ENCODE measurements around the gene SSTR3. TPM values are rescaled to one million over a fixed set of nuclear protein-coding genes. Genes with fewer than 3 reads are reported as not detected.

SSTR3 gene
- total and polyA plus RNA-seq, 2 of the 13 experiments (the other 11 are each of a cell fraction or from before 2014, with no cell fraction given): 0.08 to 0.64 TPM

GRCh38 chr22:37166675-37167066 lies 45.6 kb downstream of the SSTR3 start (continued):
- TF ChIP-seq HOXA5 (CRISPR knock-in tag; IDR thresholded peaks at IDR 0.05): no peak
- TF ChIP-seq CREB3 (CRISPR knock-in tag; IDR thresholded peaks at IDR 0.05): no peak
- no peak for TF ChIP-seq ZNF329 (CRISPR knock-in tag; IDR thresholded peaks at IDR 0.05; ENCODE audit: low read depth)
- no peak for TF ChIP-seq TOE1 (CRISPR knock-in tag; IDR thresholded peaks at IDR 0.05)
- TF ChIP-seq MXI1 (IDR thresholded peaks at IDR 0.05; ENCODE audit: borderline replicate concordance, low read depth, low read length): peak; percentile 30; the same call in 1 of the 3 replicates
- TF ChIP-seq ZIK1 (CRISPR knock-in tag; IDR thresholded peaks at IDR 0.05; ENCODE audit: borderline replicate concordance, low read depth): no peak
- no peak for TF ChIP-seq HOXA7 (CRISPR knock-in tag; IDR thresholded peaks at IDR 0.05)
- peak; percentile 53 for TF ChIP-seq KDM2A (CRISPR knock-in tag; IDR thresholded peaks at IDR 0.05; ENCODE audit: borderline replicate concordance, low read depth)
- TF ChIP-seq POGZ (CRISPR knock-in tag; IDR thresholded peaks at IDR 0.05): no peak
- no peak; the same call in 1 of the 2 replicates for TF ChIP-seq RARA (CRISPR knock-in tag; IDR thresholded peaks at IDR 0.05)
- no peak for TF ChIP-seq ZNF713 (CRISPR knock-in tag; IDR thresholded peaks at IDR 0.05)
- no peak for TF ChIP-seq POLR2G (IDR thresholded peaks at IDR 0.05; ENCODE audit: low read depth, low read length)
- no peak for TF ChIP-seq NRL (CRISPR knock-in tag; IDR thresholded peaks at IDR 0.05; ENCODE audit: borderline replicate concordance)
- TF ChIP-seq, protein P1, sequence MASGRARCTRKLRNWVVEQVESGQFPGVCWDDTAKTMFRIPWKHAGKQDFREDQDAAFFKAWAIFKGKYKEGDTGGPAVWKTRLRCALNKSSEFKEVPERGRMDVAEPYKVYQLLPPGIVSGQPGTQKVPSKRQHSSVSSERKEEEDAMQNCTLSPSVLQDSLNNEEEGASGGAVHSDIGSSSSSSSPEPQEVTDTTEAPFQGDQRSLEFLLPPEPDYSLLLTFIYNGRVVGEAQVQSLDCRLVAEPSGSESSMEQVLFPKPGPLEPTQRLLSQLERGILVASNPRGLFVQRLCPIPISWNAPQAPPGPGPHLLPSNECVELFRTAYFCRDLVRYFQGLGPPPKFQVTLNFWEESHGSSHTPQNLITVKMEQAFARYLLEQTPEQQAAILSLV (CRISPR knock-in tag; IDR thresholded peaks at IDR 0.05; ENCODE audit: borderline replicate concordance): no peak
- no peak for TF ChIP-seq ZSCAN22 (CRISPR knock-in tag; IDR thresholded peaks at IDR 0.05)
- no peak for TF ChIP-seq KLF6 (CRISPR knock-in tag; IDR thresholded peaks at IDR 0.05)
- no peak for TF ChIP-seq NR2F2 (IDR thresholded peaks at IDR 0.05; ENCODE audit: borderline replicate concordance, low read depth)
- peak; percentile 17; the same call in 1 of the 2 replicates for TF ChIP-seq ZFY (CRISPR knock-in tag; IDR thresholded peaks at IDR 0.05)
- TF ChIP-seq ZNF580 (CRISPR knock-in tag; IDR thresholded peaks at IDR 0.05; ENCODE audit: borderline replicate concordance, low read depth): no peak
- TF ChIP-seq ZNF367 (CRISPR knock-in tag; IDR thresholded peaks at IDR 0.05; ENCODE audit: borderline replicate concordance): no peak
- TF ChIP-seq RXRA (CRISPR knock-in tag; IDR thresholded peaks at IDR 0.05): peak; percentile 34; the same call in 1 of the 2 replicates
- TF ChIP-seq BRCA1 (CRISPR knock-in tag; IDR thresholded peaks at IDR 0.05): no peak
- TF ChIP-seq, protein P2, sequence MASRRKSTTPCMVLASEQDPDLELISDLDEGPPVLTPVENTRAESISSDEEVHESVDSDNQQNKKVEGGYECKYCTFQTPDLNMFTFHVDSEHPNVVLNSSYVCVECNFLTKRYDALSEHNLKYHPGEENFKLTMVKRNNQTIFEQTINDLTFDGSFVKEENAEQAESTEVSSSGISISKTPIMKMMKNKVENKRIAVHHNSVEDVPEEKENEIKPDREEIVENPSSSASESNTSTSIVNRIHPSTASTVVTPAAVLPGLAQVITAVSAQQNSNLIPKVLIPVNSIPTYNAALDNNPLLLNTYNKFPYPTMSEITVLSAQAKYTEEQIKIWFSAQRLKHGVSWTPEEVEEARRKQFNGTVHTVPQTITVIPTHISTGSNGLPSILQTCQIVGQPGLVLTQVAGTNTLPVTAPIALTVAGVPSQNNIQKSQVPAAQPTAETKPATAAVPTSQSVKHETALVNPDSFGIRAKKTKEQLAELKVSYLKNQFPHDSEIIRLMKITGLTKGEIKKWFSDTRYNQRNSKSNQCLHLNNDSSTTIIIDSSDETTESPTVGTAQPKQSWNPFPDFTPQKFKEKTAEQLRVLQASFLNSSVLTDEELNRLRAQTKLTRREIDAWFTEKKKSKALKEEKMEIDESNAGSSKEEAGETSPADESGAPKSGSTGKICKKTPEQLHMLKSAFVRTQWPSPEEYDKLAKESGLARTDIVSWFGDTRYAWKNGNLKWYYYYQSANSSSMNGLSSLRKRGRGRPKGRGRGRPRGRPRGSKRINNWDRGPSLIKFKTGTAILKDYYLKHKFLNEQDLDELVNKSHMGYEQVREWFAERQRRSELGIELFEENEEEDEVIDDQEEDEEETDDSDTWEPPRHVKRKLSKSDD (CRISPR knock-in tag; IDR thresholded peaks at IDR 0.05; ENCODE audit: low read depth): no peak
- no peak for TF ChIP-seq ZBTB10 (CRISPR knock-in tag; IDR thresholded peaks at IDR 0.05; ENCODE audit: borderline replicate concordance)
- TF ChIP-seq KDM1A (CRISPR knock-in tag; IDR thresholded peaks at IDR 0.05): no peak
